Keratinocyte (primary cell): ENCODE measurements around the gene LRFN5. TPM values are rescaled to one million over a fixed set of nuclear protein-coding genes. Genes with fewer than 3 reads are reported as not detected.

ENCODE experiments used
- DNase-seq: peaks from one replicate; pipeline ENCODE4 v3.0.0-alpha.2; 2011; ENCODE audit warnings: low read depth, missing footprints, low spot score
- FAIRE-seq: peaks from 2 replicates; lab custom pipeline; 2011; peaks lifted over from hg19 to GRCh38; lab: Jason Lieb, UNC
- H2AFZ ChIP-seq: 2 replicates; pipeline ENCODE4 v1.6.0; 2012; ENCODE audit warnings: low read length, control low read depth, inconsistent platforms; ENCODE audit not compliant: control insufficient read depth
- H3K27ac ChIP-seq: 2 replicates; pipeline ENCODE4 v1.5.1; 2011; ENCODE audit warnings: low read length; ENCODE audit not compliant: control insufficient read depth, insufficient read depth
- H3K27me3 ChIP-seq: 3 replicates; pipeline ENCODE4 v1.6.0; 2011; ENCODE audit warnings: low read length; ENCODE audit not compliant: control insufficient read depth, insufficient read depth; ENCODE audit errors: extremely low read depth
- H3K36me3 ChIP-seq, 2 experiments: 2 replicates in 1 of 2; 3 replicates in 1 of 2; pipeline ENCODE4 v1.5.1; 2011; ENCODE audit warnings: low read length in 2 of 2, mild to moderate bottlenecking in 1 of 2; ENCODE audit not compliant: control insufficient read depth in 2 of 2, insufficient read depth in 2 of 2; ENCODE audit errors: extremely low read depth in 1 of 2
- H3K4me1 ChIP-seq: 3 replicates; pipeline ENCODE4 v1.5.1; 2011; ENCODE audit warnings: low read length; ENCODE audit not compliant: control insufficient read depth, insufficient read depth; ENCODE audit errors: extremely low read depth
- H3K4me2 ChIP-seq: 3 replicates; pipeline ENCODE4 v1.6.0; 2011; ENCODE audit warnings: low read depth, low read length; ENCODE audit not compliant: control insufficient read depth, insufficient read depth; ENCODE audit errors: extremely low read depth
- H3K4me3 ChIP-seq, 3 experiments: fragments of 200-600 bp in 1 of 3; sonication (generic) in 1 of 3; 2 replicates in 2 of 3; 3 replicates in 1 of 3; pipeline ENCODE4 v1.5.1; 2011 to 2016; ENCODE audit warnings: low read length in 3 of 3, mild to moderate bottlenecking in 3 of 3, control low read depth in 2 of 3, inconsistent platforms in 1 of 3, low read depth in 1 of 3, mixed read lengths in 1 of 3, mixed run types in 1 of 3, moderate library complexity in 1 of 3; ENCODE audit not compliant: control insufficient read depth in 2 of 3, insufficient read depth in 2 of 3; ENCODE audit errors: extremely low read depth in 1 of 3
- H3K79me2 ChIP-seq: 2 replicates; pipeline ENCODE4 v1.6.0; 2012; ENCODE audit warnings: low read length; ENCODE audit not compliant: control insufficient read depth, insufficient read depth
- H3K9ac ChIP-seq: 3 replicates; pipeline ENCODE4 v1.6.0; 2011; ENCODE audit warnings: low read length; ENCODE audit not compliant: control insufficient read depth, insufficient read depth; ENCODE audit errors: extremely low read depth
- H3K9me1 ChIP-seq: 3 replicates; pipeline ENCODE4 v1.6.0; 2011; ENCODE audit warnings: low read length; ENCODE audit not compliant: control insufficient read depth, insufficient read depth; ENCODE audit errors: extremely low read depth
- H3K9me3 ChIP-seq: 2 replicates; pipeline ENCODE4 v1.5.1; 2012; ENCODE audit warnings: low read depth, low read length; ENCODE audit not compliant: control insufficient read depth
- H4K20me1 ChIP-seq: 3 replicates; pipeline ENCODE4 v1.6.0; 2011; ENCODE audit warnings: low read length; ENCODE audit not compliant: control insufficient read depth, insufficient read depth; ENCODE audit errors: extremely low read depth
- EZH2 ChIP-seq: IDR thresholded peaks from one replicate; pipeline ENCODE4 v1.6.1; 2012; ENCODE audit warnings: inconsistent platforms, mild to moderate bottlenecking, low read length, moderate library complexity
- dilution Hi-C: fragments of 300-500 bp; cut with MboI; formaldehyde crosslinking; loops from one replicate; pipeline ENCODE4 v1.7.0; 2020; ENCODE audit warnings: low sequenced_read_pairs; ENCODE audit not compliant: extremely low pct_ligation_motif_present
- polyA plus RNA-seq, 5 experiments: library from polyadenylated mRNA; depleted of rRNA in 3 of 5; stranded (reverse) in 3 of 5; stranded (forward) in 1 of 5; unstranded in 1 of 5; fragments of >200 nt; gene quantifications; 1 replicate in 1 of 5; 2 replicates in 3 of 5; 3 replicates in 1 of 5; pipeline versions ENCODE4 v1.2.1 to v1.2.3, GENCODE V29; 2011 to 2012; ENCODE audit warnings: missing spikeins in 2 of 5, low read depth in 1 of 5, low replicate concordance in 1 of 5
- TF ChIP-seq, protein P1 (sequence below), 3 experiments: IDR thresholded peaks in 1 of 3; conservative IDR thresholded peaks in 1 of 3; optimal IDR thresholded peaks in 1 of 3; 2 replicates in 2 of 3; 3 replicates in 1 of 3; pipeline versions ENCODE3 to v1.5.1; 2011; ENCODE audit warnings: low read length in 3 of 3, mild to moderate bottlenecking in 3 of 3, moderate library complexity in 2 of 3, control low read depth in 1 of 3, inconsistent platforms in 1 of 3; ENCODE audit not compliant: insufficient read depth in 2 of 3; ENCODE audit errors: extremely low read depth in 1 of 3

The LRFN5 gene
- polyA plus RNA-seq, 1 donor (not counting 4 experiments of a cell fraction or from before 2014, with no cell fraction given) = not detected

DNA sequence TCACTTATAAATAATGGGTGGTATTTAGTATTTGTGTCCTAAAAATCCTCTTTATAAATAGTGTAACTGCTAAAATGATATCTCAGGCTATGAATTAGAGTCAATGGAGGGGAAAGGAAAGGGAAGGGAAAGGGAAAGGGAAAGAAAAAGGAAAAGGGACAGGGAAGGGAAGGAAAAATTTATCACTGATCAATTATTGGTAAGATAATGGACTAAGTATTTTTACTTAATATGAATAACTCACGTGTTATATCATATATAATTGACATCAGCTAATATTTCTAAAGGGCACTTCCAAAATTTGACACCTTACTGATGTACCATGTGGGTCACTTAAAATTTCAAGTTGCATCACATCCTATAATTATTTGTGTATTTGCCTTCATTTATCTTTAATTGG lies 193.1 kb downstream of the LRFN5 start:
- Histone ChIP-seq H3K36me3 (no peaks in the 10 kb centered on the region), H3K9me1 (no peaks in the 10 kb centered on the region), H2AFZ (no peak overlapping the region), H3K9me3 (no peaks in the 10 kb centered on the region), H3K27ac (no peak overlapping the region), H3K4me3 (no peak overlapping the region), H3K27me3 (no peaks in the 10 kb centered on the region), H3K4me1 (no peaks in the 10 kb centered on the region), H3K79me2 (no peaks in the 10 kb centered on the region), H3K9ac (no peak overlapping the region), H3K4me2 (no peak overlapping the region), H4K20me1 (no peaks in the 10 kb centered on the region)
- TF ChIP-seq, protein P1, sequence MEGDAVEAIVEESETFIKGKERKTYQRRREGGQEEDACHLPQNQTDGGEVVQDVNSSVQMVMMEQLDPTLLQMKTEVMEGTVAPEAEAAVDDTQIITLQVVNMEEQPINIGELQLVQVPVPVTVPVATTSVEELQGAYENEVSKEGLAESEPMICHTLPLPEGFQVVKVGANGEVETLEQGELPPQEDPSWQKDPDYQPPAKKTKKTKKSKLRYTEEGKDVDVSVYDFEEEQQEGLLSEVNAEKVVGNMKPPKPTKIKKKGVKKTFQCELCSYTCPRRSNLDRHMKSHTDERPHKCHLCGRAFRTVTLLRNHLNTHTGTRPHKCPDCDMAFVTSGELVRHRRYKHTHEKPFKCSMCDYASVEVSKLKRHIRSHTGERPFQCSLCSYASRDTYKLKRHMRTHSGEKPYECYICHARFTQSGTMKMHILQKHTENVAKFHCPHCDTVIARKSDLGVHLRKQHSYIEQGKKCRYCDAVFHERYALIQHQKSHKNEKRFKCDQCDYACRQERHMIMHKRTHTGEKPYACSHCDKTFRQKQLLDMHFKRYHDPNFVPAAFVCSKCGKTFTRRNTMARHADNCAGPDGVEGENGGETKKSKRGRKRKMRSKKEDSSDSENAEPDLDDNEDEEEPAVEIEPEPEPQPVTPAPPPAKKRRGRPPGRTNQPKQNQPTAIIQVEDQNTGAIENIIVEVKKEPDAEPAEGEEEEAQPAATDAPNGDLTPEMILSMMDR (optimal IDR thresholded peaks at IDR 0.05 in 1 of 3, IDR thresholded peaks at IDR 0.05 in 1 of 3, conservative IDR thresholded peaks at IDR 0.05 in 1 of 3; ENCODE audit: extremely low read depth in 1 of 3, insufficient read depth in 2 of 3, low read length in 3 of 3) = no peak
- TF ChIP-seq EZH2 = no peak
- FAIRE-seq (no peak), DNase-seq (no peak)
- dilution Hi-C loops = no loop called here

DNA sequence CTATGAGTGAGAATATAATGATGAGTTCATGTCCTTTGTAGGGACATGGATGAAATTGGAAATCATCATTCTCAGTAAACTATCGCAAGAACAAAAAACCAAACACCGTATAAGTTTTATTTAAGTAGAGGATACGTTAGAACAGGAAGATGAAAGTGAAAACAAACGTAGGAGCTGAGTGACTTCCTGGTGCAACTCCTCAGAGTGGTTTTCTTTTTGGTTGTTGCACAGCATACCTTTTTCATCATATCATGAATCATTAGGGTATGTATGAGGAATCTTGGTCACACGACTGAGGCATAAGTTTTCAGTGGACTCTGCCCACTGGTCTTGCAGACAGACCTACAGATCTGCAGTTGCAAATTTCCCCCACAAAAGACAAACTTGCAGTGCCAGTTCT lies 199.0 kb downstream of the LRFN5 start:
- Histone ChIP-seq H2AFZ (no peak overlapping the region), H3K4me1 (no peaks in the 10 kb centered on the region), H3K36me3 (no peaks in the 10 kb centered on the region), H3K27ac (no peak overlapping the region), H3K9ac (no peak overlapping the region), H3K4me2 (no peak overlapping the region), H3K79me2 (no peaks in the 10 kb centered on the region), H3K9me3 (no peaks in the 10 kb centered on the region), H3K9me1 (no peaks in the 10 kb centered on the region), H3K4me3 (no peak overlapping the region), H4K20me1 (no peaks in the 10 kb centered on the region), H3K27me3 (no peaks in the 10 kb centered on the region)
- TF ChIP-seq EZH2 = no peak
- TF ChIP-seq, protein P1 (optimal IDR thresholded peaks at IDR 0.05 in 1 of 3, IDR thresholded peaks at IDR 0.05 in 1 of 3, conservative IDR thresholded peaks at IDR 0.05 in 1 of 3; ENCODE audit: extremely low read depth in 1 of 3, insufficient read depth in 2 of 3, low read length in 3 of 3) = no peak
- DNase-seq (no peak), FAIRE-seq (no peak)
- dilution Hi-C loops = no loop called here
